Esophagus squamous epithelium (tissue), 5 donors: Measurements from ENCODE around the gene PSMC1. TPM values are rescaled to one million over a fixed set of nuclear protein-coding genes. Genes with fewer than 3 reads are reported as not detected.
A peak's percentile ranks its signal among the peaks of the same experiment; 100 is the strongest.

Experiments
- DNase-seq: peaks from one replicate; lab custom pipeline; 2025; lab: John Stamatoyannopoulos, UW
- H3K27ac ChIP-seq, 4 donors: fragments of 200-600 bp; sonication (generic); one replicate each; pipeline ENCODE4 v1.5.1; 2016 to 2019; ENCODE audit warnings: mild to moderate bottlenecking in 1 of 4
- H3K27me3 ChIP-seq, 4 donors: fragments of 200-600 bp; sonication (generic); 1 replicate in 3 of 4; 2 replicates in 1 of 4; pipeline versions ENCODE4 v1.5.1 to v1.6.0; 2017 to 2021; ENCODE audit warnings: antibody characterized with exemption in 1 of 4
- H3K36me3 ChIP-seq, 3 donors: fragments of 200-600 bp; sonication (generic); one replicate each; pipeline ENCODE4 v1.5.1; 2016 to 2019
- H3K4me1 ChIP-seq, 3 donors: fragments of 200-600 bp; sonication (generic); one replicate each; pipeline ENCODE4 v1.5.1; 2017 to 2019
- H3K4me3 ChIP-seq, 4 donors: fragments of 200-600 bp; sonication (generic); 1 replicate in 3 of 4; 2 replicates in 1 of 4; pipeline ENCODE4 v1.5.1; 2016 to 2019; ENCODE audit warnings: mild to moderate bottlenecking in 2 of 4, moderate library complexity in 1 of 4
- H3K9me3 ChIP-seq, 3 donors: fragments of 200-600 bp; sonication (generic); one replicate each; pipeline ENCODE4 v1.5.1; 2016 to 2019
- CTCF ChIP-seq, 6 experiments: fragments of 450-650 bp in 4 of 6; fragments of 200-600 bp in 2 of 6; sonication (generic) in 2 of 6; IDR thresholded peaks; one replicate each; pipeline ENCODE4 v1.5.1; 2016 to 2019; ENCODE audit warnings: antibody characterized with exemption in 6 of 6, mild to moderate bottlenecking in 4 of 6, moderate library complexity in 4 of 6
- POLR2A ChIP-seq, 4 donors: fragments of 450-650 bp; IDR thresholded peaks; one replicate each; pipeline ENCODE4 v1.6.1; 2017; ENCODE audit warnings: antibody characterized with exemption in 4 of 4, mild to moderate bottlenecking in 4 of 4, moderate library complexity in 3 of 4
- WGBS, 2 donors: methylation state at CpG; one replicate each; pipeline ENCODE4 v1.1.5; 2018; 5-methylcytosine and 5-hydroxymethylcytosine counted together
- intact Hi-C: fragments of 100-400 bp; cut with DNase I; formaldehyde crosslinking; loops from one replicate; pipeline ENCODE4 v1.15.0; 2022
- total RNA-seq, 4 donors: library from RNA; depleted of rRNA; stranded (reverse); fragments of >200 nt; gene quantifications; one replicate each; pipeline ENCODE4 v1.1.0, GENCODE V29; 2016
- donor health status: DM: yes; HTN: yes; CAD: no.

The PSMC1 gene
- total RNA-seq, 4 donors from 2014 or later = 102 to 199 (median 142) TPM

DNA sequence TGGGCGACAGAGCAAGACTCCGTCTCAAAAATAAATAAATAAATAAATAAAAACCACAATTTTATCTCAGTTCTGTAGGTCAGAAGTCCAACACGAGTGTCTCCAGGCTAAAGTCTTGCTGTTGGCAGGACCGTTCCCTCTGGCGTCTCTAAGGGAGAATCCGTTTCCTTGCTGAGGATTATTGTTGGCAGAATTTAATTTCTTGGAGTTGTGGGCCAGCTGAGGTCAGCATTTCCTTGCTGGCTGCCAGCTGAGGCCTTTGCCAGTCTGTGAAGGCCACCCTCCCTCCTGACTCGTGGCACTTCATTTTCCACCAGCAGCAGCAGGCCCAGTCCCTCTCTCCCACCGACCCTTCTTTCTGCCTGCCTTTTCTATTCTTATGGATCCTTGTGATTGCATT is 17.2 kb downstream of the PSMC1 start:
- no peak overlapping the region for H3K4me3 ChIP-seq
- WGBS, 2 donors = 63 to 80% methylated on average over 8 of the region's 8 CpGs
- intact Hi-C loops = no loop called here
- H3K4me1 ChIP-seq = peaks cover 0 to 22% (median 13%) of the 10 kb centered on the region in 3 donors
- no peak for TF ChIP-seq CTCF (IDR thresholded peaks at IDR 0.05)
- no peak for TF ChIP-seq POLR2A (IDR thresholded peaks at IDR 0.05)
- no peaks in the 10 kb centered on the region for H3K9me3 ChIP-seq
- peaks cover 11 to 95% (median 38%) of the 10 kb centered on the region in 3 donors for H3K36me3 ChIP-seq
- no peaks in the 10 kb centered on the region for H3K27me3 ChIP-seq
- H3K27ac ChIP-seq = peak overlapping the region in 2 of 4 donors; percentile 28 to 61
- no peak for DNase-seq

DNA sequence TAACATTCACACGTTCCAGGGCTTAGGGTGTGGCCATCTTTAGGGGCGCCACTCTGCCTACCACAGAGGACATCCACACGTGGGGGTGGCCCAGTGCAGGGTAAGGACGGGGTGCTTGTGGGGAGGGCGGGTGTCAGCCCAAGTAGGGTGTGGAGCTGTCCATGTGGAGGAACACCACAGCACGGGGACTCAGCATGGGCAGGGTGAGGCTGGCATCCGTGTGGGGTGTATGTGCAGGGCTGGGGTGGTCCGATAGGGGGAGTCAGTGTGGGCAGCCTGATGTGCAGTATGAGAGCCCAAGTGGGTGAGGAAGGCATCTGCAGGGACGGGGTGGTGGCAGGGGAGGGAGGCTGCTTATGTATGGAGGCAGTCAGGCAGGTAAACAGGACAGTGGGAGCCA is 17.7 kb downstream of the PSMC1 start:
- 69 to 75% methylated on average over 5 to 7 of the region's 9 CpGs for WGBS, 2 donors
- Histone ChIP-seq H3K36me3 (peaks cover 9 to 95% (median 36%) of the 10 kb centered on the region in 3 donors), H3K4me1 (peaks cover 0 to 22% (median 13%) of the 10 kb centered on the region in 3 donors), H3K9me3 (no peaks in the 10 kb centered on the region), H3K27ac (peak overlapping the region in 2 of 4 donors; percentile 28 to 61), H3K27me3 (no peaks in the 10 kb centered on the region), H3K4me3 (no peak overlapping the region)
- intact Hi-C loops = no loop called here
- no peak for DNase-seq
- TF ChIP-seq POLR2A (IDR thresholded peaks at IDR 0.05) = no peak

GRCh38 chr14:90274808-90275457 is 18.6 kb downstream of the PSMC1 start:
- intact Hi-C loops = no loop called here
- no peaks in the 10 kb centered on the region for H3K27me3 ChIP-seq
- no peaks in the 10 kb centered on the region for H3K9me3 ChIP-seq
- no peak for TF ChIP-seq POLR2A (IDR thresholded peaks at IDR 0.05)
- H3K4me3 ChIP-seq = no peak overlapping the region
- DNase-seq = no peak
- WGBS, 2 donors = 29 to 54% methylated on average over 7 to 8 of the region's 8 CpGs
- H3K27ac ChIP-seq = peak overlapping the region in 3 of 4 donors; percentile 20 to 61 (median 55)
- peaks cover 9 to 95% (median 30%) of the 10 kb centered on the region in 3 donors for H3K36me3 ChIP-seq
- peaks cover 0 to 22% (median 13%) of the 10 kb centered on the region in 3 donors for H3K4me1 ChIP-seq

GRCh38 chr14:90275458-90275814 is 19.1 kb downstream of the PSMC1 start:
- peaks cover 0 to 22% (median 13%) of the 10 kb centered on the region in 3 donors for H3K4me1 ChIP-seq
- peaks cover 9 to 95% (median 25%) of the 10 kb centered on the region in 3 donors for H3K36me3 ChIP-seq
- WGBS, 2 donors = 48 to 76% methylated on average over 4 to 7 of the region's 9 CpGs
- no peaks in the 10 kb centered on the region for H3K27me3 ChIP-seq
- H3K27ac ChIP-seq = peak overlapping the region in 3 of 4 donors; percentile 20 to 61 (median 55)
- H3K4me3 ChIP-seq = no peak overlapping the region
- no peak for TF ChIP-seq CTCF (IDR thresholded peaks at IDR 0.05)
- no peak for TF ChIP-seq POLR2A (IDR thresholded peaks at IDR 0.05)
- no peak for DNase-seq
- no peaks in the 10 kb centered on the region for H3K9me3 ChIP-seq
- intact Hi-C loops = no loop called here

DNA sequence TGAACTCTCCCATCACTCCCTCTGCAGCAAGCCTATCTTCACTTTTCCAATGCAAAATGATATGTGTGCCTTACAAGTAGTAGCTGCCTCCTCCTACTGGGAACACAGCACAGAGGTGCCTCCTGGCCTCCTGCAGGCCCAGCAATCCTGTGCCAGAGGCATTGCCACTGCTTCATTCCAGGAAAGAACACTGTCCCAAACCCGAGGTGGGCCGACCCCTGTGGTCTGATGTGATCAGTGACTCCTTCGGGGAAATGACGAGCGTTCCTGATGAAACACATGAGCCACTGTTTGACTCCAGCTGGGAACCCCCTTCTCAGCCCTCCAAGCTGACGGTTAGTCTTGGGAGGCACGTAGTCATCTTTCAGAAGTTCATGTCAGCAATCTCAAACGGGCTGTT is 19.5 kb downstream of the PSMC1 start:
- no peak for DNase-seq
- TF ChIP-seq POLR2A (IDR thresholded peaks at IDR 0.05) = no peak
- TF ChIP-seq CTCF (IDR thresholded peaks at IDR 0.05) = no peak
- Histone ChIP-seq H3K9me3 (no peaks in the 10 kb centered on the region), H3K36me3 (peaks cover 9 to 95% (median 22%) of the 10 kb centered on the region in 3 donors), H3K27me3 (no peaks in the 10 kb centered on the region), H3K27ac (peak overlapping the region in 3 of 4 donors; percentile 20 to 61 (median 55)), H3K4me1 (peaks cover 0 to 22% (median 13%) of the 10 kb centered on the region in 3 donors), H3K4me3 (no peak overlapping the region)
- intact Hi-C loops = no loop called here
- WGBS, 2 donors = 59 to 82% methylated on average over 7 to 8 of the region's 8 CpGs

- no peak for DNase-seq
- WGBS, 2 donors = 70 to 82% methylated on average over 2 to 5 of the region's 18 CpGs
- H3K4me3 ChIP-seq = no peak overlapping the region
- peaks cover 0 to 22% (median 13%) of the 10 kb centered on the region in 3 donors for H3K4me1 ChIP-seq
- H3K27ac ChIP-seq = no peak overlapping the region
- H3K9me3 ChIP-seq = no peaks in the 10 kb centered on the region
- intact Hi-C loops = no loop called here
- H3K27me3 ChIP-seq = no peaks in the 10 kb centered on the region
- H3K36me3 ChIP-seq = peaks cover 9 to 95% (median 13%) of the 10 kb centered on the region in 3 donors
- TF ChIP-seq CTCF (IDR thresholded peaks at IDR 0.05) (no peak), POLR2A (IDR thresholded peaks at IDR 0.05) (no peak)
Observed at GRCh38 chr14:90276646-90277367, 20.5 kb downstream of the PSMC1 start.
